Daoy (cell line): Measurements from ENCODE around the gene SPACA7. TPM values are rescaled to one million over a fixed set of nuclear protein-coding genes. Genes with fewer than 3 reads are reported as not detected.

ENCODE experiments used
- DNase-seq: peaks from one replicate; pipeline ENCODE4 v3.0.0-alpha.2; 2015; ENCODE audit warnings: low read depth
- total RNA-seq: library from RNA; depleted of rRNA; stranded (reverse); fragments of >200 nt; shearing (Covaris generic); gene quantifications from 2 replicates; pipeline ENCODE4 v1.2.3, GENCODE V29; 2014; rRNA removed

Gene SPACA7
- total RNA-seq, 1 experiment from 2014 or later: not detected

DNA sequence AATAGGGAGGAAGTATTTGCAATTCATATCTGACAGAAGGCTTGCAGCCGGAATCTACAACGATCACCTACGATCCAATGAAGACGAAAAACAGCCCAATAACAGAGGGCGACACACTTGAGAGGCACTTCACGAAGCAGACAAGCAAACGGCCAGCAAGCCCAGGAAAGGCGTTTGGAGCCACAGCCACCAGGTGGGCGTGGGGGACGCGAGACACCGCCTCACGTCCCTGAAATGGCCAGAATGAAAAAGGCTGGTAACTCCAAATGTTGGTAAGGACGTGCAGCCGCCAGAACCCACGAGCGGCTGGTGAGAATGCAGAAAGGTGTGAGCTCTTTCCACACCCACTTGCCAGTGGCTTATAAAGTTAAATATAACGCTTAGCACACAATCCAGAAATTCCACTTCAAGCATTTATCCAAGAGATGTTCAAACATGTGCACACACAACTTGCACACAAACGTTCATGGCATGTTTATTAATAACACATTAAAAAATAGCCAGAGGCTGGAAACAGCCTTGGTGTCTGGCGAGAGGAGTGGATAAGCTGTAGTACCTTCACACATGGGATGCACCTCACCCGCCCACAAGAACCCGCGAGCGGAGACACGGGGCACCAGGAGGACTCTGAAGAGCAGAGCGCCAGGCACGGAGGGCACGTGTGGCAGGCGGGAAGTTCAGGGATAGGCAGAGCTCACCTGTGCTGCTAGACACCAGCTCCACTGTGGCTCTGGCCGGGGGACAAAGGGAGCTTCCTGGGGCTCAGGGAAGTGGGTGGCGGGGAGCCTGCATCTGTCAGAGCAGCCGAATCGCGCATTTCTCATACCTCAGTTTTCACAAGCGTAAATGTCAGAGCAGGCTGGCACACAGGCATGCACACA is 89.3 kb downstream of the SPACA7 start:
- DNase-seq: no peak

DNA sequence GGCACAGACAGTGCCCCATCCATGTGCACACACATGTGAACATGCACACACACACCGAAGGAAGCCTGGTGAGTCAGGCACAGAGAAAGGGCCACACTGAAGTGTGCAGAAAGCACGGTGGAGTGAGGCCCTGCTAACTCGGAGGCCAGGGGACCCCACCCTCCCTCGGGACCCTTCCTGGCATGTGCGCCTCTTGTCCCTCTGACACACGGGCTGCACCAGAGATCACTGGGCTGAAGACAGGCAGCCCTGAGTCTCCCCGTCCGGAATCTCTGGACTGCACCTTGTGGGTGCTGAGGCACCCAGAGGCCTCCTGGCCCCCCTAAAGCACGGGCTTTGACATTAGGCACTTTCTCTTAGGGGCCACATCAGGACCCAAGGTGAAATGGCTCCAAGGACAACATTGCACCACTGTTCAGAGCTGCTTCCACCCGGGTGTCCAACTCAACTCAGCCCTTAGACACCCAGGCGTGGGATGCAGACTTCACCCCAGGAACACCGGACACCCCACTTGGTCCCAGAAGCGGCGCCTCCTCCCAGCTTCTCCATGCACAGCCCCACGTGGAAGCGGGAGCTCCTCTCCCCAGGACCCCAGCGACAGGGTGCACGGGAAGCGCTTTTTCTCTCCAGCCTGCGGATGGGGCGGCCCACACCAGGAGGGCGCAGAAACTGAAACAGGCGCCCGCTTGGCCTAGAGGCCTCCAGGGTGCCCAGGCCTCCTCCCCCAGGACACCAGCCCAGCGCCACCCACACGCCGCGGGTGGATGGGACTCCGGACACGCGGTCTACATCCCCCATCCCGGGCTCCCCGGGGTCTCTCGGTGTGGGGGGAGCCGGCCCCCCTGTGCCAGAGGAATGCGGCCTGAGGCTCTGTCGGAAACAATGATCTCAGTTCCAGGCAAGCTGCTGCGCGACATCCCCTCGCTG is 90.2 kb downstream of the SPACA7 start:
- no peak for DNase-seq

DNA sequence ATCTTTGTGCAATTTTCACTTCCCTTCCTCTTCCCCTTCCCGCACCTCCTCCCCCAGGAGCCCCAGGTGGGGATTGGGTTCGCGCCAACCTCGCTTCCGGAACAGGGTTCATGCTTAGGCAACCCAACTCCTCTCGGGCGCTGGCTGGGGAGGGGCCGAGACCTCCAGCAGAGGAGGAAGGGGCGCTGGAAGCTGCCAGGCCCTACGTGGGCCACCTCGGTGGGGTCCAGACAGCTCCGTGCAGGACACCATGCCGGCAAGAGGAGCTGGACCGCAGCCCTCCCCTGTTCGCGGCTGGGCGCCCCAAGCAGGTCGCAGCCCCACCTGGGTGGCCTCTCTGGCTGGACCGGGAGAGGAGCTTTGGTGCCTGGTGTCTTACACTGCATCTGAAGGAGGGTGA is 91.1 kb downstream of the SPACA7 start:
- no peak for DNase-seq

DNA sequence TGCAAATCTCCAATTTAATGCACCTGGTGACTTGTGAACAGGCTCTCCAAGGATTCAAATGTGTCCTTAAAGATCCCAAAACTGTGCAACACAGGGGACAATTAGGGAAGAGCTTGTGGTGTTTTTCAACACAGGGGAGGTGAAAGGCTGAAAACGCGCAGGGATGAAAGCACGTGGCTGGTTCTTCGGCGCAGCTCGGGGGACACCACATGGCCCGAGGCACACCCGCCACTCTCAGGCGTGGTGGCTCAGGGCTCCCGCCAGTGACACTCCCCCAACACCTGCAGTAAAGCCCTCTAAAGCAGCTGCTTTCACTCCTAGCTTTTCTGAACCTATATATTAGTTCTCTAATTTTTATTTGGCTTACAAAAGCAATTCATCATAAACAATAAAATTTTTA is 91.9 kb downstream of the SPACA7 start:
- no peak for DNase-seq

DNA sequence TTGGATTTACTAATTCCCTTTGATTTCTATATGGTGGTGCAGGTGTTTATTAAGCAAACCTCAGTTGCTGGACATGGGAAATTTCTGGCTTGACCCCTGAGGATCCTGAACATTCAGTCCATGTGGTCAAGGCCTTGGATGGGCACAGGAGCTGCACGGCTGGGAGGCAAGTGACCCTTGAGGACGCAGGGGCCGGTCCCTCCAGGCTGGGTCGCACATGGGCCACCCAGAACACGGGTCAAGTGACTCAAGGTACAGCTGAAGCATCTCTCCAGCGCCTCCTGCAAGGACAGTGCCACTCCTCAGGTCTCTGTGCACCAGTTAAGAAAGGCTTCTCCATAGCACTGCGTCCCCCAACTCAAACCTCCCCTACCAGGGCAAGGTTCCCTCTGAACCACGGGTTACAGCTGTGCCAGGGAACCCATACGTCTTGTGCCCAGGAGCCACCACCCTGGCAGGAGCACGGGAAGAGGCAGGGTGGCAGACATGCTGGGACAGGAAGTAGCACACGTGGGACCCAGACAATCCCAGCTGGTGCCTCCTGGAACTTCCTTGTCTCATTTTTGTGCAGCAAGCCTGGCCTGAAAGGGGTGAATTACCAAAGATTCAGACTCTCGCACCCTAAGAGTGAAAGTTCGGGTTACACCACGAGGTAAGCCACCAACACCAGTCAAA is 93.1 kb downstream of the SPACA7 start:
- DNase-seq: no peak

DNA sequence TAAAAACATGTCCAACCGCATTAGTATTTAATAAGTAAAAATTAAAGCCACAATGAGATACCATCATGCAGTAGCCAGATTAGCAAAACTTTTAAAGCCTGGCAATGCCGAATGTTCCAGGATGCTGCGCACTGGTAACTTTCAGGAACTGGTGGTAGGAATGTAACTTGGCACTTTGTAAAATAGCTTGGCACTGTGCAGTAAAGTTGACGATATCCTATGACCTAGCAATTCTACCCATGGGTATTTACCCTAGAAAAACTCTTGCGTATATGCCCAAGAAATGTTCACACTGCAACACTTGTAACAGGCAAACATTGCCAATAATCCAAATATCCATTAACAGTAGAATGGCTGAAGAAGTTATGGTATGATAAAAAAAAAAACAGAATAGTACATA is 97.7 kb downstream of the SPACA7 start:
- no peak for DNase-seq

DNA sequence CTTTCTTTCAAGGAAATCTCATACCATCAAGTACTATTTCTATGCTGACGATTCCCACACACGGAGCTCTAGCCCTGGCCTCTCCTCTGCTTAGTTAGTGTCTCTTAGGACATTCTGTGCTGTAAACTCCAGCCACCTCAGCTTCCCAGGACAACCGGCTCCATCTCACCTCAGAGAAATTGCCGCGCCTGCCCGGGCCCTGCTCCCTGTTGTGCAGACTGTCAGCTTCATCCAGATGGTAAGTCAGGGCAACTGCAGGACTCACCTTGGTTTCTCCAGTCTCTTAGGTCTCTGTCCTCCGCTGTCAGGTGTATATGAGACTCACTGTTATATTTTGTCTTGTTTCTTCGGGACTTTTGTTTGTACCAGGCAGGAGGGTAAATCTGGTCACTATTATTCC is 98.7 kb downstream of the SPACA7 start:
- DNase-seq: no peak

DNA sequence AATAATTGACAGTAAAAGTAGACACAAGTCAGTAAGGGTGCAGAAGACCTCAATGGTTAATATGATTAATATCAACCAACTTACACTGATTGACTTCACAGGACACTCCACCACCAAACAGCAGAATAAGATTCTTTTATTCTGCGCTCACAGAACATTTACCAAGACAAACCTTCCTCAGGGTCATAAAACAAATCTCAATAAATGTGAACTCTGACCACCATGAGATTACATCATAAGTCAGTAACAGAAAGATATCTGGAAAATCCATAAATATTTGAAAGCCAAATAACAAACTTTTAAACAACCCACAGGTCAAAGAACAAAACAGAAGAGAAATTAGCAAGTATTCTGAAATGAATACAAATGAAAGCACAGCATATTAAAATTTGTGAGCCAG is 99.7 kb downstream of the SPACA7 start:
- no peak for DNase-seq

DNA sequence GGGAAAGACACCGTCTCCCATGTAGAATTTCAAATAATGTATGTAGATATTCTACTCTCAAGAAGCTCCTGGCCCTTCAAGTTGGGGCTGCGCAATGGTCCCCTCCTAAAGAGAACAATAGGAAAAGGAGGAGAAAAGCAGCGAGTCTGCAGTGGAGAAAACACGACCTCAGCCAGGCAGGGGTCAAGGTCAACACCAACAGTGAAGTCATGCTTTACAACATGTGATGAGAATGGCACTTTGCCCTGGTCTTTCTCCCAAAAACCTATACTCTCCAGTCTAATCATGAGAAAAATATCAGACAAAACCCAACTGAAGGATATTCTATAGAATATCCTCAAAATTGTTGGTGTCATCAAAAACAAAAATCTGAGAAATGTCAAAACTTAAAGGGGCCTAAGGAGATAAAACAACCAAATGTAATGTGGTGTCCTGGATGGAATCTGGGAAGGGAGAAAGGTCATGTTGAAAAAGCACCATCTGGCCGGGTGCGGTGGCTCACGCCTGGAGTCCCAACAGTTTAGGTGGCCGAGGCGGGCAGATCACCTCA is 101.0 kb downstream of the SPACA7 start:
- no peak for DNase-seq

DNA sequence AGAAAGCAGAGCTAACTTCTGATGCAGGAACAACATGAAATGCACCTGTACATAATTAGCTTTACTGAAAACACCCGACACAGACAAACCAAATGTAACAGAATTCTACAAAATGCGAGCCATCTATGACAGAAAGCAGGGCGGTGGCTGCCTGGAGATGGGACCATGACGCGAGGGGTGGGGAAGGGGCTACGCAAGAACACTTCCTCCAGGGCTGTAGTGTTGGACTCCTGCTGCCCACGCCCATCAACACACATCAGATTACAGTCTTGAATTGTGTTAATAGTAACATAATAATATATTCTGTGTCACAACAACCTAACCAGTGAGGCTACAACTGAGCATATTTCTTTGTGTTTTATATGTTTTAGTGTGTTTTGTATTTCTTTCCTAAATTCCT is 103.2 kb downstream of the SPACA7 start:
- DNase-seq: no peak

DNA sequence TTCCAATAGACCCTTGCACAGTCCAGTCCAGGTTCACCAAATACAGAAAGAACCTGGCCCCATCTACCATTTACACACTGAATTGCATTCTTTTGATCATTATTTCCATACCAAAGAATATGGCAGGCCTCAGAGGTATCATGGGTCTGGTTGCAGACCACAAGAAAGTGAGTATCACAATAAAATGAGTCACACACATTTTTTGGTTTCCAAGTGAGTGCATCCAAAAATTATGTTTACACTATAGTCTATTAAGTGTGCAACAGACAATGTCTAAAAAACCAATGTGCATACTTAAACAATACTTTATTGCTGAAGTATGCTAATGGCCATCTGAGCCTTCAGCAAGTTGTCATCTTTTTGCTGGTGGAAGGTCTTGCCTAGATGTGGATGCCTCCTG is 105.3 kb downstream of the SPACA7 start:
- DNase-seq: no peak

DNA sequence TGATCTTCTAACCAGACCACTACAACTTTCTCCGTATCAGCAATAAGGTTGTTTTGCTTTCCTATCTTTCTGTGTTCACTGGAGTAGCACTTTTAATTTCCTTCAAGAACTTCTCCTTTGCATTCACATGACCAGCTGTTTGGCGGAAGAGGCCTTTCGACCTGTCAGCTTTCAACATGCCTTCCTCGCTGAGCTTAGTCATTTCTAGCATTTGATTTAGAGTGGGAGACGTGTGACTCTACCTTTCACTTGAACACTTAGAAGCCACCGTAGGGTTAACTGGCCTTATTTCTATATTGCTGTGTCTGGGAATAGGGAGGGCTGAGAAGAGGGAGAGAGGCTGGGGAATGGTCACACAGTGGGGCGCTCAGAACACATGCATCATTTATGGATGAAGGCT is 107.1 kb downstream of the SPACA7 start:
- no peak for DNase-seq

Other genes with a start within 250 kb of the SPACA7 start
- 8.8 and 12.2 TPM in 2 replicates for gene TUBGCP3, start 211.8 kb downstream of the SPACA7 start, total RNA-seq